NCI-H2029 treated with DMSO at 0.1 percent for 48 hours (cell line): ENCODE measurements around the gene TGFBI.

Experiments
- DNase-seq: peaks from one replicate; lab custom pipeline; 2025; lab: John Stamatoyannopoulos, UW

TGFBI gene

DNA sequence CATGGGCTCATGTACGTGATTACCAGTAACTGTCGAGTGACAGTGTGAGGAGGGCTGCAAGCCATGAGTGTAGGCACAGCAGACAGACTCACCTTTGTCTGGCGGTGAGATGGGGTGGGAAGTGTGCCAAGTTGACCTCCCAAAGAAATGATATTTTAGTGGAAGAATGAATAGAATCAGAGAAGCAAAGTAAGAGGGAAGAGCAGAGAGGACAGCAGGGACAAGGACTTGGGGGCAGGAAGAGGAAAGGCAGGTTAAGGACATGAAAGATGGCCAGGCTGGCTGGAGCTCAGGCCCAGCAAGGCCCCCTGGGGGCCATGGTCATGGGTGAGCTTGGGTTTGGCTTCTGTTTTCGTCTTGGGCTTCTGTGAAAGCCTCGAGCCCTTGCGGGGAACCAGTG lies 20.2 kb downstream of the TGFBI start:
- no peak for DNase-seq

DNA sequence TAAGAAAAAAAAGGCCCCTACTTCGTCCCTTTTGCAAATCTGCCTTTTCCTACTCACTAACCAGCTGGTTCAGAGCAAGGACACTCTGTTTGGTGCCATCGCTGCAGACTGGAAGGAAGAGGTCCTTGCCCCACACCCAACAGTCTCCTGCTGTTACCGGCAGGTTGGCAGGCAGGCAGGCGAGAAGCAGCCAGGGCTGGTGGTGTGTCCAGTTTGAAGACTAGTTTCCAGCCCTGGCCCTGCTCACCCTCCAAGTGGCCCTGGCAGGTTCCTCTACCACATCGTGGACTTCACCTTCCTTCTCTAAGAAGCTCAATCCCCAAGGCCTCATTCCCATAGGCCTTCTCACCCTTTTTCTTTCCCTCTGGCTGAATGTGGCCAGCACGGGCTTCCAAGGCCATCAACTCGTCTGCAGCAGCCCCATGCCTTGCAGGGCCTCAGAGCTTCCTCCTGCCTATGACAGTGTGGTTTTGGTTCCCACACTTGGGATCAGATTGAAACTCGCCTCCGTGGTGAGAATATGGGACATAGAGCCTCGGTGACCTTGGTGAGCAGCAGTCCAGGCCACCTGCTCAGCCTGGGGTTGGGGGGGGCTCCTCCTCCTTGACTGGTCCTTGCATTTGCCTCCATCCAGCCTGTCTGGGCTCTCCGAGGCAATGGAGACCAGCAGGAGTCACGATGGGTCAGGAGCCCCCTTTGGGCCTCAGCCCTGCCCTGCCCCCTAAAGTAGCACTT lies 22.9 kb downstream of the TGFBI start:
- no peak for DNase-seq

DNA sequence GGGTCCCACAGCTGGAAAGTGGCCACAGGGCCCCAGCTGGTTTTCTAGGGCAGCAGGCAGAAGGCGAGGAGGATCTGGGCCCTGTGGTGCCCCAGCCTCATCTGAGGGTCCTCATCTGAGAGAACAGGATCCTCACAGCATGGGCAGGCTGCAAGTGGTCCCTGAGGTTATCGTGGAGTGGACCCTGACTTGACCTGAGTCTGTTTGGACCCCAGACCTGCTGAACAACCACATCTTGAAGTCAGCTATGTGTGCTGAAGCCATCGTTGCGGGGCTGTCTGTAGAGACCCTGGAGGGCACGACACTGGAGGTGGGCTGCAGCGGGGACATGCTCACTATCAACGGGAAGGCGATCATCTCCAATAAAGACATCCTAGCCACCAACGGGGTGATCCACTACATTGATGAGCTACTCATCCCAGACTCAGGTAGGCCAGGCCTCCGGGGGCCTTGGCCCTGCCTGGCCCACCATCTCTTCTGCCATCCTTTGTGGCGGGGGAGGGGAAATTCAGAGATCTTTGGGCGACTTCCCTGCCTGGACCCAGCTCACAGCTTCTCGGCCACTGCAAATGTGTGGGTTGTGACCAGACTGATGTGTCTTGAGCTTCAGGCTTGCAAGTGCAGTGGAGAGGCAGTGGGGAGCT lies 24.0 kb downstream of the TGFBI start:
- no peak for DNase-seq

DNA sequence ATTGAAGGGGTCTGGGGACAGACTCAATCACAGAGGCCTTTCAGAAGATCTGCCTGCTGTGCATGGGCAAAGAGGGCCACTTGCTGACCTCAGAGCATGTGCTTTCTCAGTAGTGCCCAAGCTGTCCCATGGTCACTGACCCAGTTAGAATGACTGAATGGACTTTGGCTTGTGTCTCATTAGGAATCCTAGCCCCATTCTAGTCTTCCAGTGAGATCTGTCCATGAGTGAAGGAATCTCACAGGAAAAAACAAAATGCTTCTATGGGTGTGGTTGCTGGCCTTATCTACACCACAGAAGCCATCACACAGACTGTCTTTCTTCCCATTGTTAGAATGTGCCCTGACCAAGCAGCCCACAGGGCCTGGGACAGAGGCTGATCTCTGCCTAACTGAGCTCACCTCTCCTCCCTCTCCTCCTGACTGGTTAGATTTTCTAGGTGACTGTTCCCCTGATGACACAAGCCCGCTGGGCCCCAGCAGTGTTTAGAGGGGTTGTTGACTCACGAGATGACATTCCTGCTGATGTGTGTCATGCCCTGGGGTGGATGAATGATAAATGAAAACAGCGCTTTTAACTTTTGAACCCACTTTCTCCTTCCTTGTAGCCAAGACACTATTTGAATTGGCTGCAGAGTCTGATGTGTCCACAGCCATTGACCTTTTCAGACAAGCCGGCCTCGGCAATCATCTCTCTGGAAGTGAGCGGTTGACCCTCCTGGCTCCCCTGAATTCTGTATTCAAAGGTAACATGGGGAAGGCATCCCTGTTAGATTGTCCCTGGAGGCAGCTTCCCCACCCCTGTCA lies 24.8 kb downstream of the TGFBI start:
- no peak for DNase-seq

DNA sequence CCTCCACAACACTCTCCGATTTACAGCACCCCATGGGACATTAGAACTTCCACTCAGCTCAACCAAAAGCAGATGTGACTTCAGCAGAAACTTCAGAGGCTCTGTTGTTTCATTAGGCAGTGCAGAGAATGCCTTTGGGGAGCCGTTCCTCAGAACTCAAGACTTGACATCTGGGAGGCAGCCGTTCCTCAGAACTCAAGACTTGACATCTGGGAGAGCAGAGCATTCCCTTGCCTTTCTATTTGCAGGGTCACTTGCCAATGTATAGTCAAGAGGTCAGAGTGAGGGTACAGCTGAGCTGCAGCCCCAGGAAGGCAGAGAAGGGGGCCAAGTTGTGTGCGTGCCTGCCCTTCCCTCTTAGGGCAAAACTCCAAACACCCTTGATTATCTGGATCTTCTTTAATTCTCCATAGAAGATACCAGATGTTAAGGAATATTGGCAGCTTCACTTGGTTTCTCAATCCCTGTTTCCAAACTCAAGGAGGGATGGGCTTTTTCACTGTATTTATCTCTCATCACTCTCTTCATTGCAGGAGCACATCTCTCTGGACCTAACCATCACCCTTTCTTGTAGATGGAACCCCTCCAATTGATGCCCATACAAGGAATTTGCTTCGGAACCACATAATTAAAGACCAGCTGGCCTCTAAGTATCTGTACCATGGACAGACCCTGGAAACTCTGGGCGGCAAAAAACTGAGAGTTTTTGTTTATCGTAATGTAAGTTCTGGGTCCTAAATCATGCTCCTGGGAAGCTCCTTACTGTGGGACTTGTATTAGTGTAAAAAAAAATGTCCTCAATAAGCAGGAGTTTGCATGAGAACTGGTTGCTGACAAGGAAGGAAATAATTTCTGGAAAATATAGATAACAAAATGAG lies 25.6 kb downstream of the TGFBI start:
- DNase-seq = no peak

DNA sequence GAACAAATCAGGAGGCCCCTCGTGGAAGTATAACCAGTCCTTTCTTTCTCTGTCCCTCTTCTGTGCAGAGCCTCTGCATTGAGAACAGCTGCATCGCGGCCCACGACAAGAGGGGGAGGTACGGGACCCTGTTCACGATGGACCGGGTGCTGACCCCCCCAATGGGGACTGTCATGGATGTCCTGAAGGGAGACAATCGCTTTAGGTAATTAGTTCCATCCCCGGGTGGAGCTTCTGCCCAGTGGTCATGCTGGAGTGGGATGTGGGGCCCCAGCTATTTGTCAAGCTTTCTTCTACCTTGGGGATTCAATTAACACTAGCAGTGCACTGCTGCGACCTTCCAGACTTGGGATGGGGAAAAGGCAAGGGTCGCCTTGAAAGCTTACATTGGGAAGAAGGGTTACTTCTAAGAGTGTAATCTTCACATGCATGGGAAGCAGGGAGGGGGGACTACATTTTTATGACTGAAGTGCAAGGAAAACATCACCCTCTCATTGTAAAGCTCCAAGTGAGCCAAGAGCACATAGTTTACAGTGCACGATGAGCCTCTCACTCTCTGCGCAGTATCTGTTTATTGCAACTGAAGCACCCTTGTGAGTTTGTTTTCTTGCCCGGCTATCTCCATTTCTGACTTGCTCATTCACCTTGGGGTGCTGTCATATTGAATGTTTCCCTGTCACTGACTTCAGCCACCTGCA lies 27.0 kb downstream of the TGFBI start:
- no peak for DNase-seq

DNA sequence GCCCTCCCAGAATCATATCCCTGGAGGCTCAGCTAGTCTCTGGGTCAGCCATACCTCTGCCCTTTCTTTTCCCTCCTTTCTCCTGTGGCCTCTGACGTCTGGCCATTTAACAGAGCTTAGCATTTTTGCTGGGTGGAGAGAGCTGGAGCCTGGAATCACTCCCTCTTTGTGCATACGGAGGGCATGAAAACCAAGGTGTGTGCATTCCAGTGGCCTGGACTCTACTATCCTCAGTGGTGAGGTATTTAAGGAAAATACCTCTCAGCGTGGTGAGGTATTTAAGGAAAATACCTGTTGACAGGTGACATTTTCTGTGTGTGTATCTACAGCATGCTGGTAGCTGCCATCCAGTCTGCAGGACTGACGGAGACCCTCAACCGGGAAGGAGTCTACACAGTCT lies 27.5 kb downstream of the TGFBI start:
- no peak for DNase-seq

DNA sequence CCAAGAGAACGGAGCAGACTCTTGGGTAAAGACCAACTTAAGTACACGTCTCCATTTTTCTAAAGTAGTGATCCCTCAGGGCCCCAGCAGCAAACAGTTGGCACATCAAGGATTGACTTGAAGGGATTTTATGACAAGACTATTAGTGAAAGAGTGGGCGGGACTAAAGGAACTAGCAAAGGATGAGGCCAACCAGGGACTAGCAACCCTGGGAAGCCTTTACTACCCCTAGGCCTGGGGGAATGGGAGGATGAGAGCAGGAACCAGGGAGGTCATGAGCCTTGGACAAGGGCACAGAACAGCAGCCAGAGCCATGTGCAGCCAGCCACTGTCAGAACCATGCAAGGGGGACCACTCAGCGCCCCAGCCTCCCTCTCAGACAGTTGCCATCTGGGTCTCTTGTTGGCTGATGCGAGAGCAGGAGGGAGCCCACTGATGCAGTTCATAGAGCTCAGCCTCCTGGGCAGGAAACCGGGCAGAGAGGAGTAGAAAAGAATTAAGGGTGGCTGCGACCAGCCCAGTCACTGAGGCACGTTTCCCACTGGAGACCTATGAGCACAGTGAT lies 28.1 kb downstream of the TGFBI start:
- DNase-seq = no peak

DNA sequence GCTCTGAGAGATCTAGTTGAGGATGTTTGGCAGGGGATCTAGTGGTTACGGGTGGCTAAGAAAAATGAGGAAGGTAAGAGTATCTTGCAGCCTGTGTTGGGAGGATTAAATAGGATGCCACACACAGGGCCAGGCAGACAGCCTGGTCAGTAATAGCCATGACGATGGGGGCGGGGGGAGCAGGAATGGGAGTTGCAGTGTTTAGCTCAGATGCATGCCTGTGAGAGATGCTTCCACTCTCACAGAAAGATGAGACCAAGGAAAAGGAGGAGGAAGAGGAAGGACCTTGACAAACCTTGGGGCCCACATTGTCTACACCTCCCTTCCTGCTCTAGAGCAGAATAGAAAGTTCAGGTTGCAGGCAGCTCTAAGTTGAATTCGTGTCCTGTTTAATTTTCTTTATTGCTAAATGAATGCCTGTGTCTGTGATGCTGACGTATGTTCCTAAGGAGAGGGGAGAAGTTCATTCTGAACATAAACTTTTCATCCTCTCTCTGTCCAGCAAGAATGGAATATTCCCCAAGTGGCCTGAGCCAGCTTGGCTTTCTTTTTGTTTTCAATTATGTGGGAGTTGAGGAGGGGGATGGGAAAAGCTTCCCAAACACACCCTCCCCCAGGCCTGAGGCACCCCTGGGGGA lies 28.7 kb downstream of the TGFBI start:
- no peak for DNase-seq

DNA sequence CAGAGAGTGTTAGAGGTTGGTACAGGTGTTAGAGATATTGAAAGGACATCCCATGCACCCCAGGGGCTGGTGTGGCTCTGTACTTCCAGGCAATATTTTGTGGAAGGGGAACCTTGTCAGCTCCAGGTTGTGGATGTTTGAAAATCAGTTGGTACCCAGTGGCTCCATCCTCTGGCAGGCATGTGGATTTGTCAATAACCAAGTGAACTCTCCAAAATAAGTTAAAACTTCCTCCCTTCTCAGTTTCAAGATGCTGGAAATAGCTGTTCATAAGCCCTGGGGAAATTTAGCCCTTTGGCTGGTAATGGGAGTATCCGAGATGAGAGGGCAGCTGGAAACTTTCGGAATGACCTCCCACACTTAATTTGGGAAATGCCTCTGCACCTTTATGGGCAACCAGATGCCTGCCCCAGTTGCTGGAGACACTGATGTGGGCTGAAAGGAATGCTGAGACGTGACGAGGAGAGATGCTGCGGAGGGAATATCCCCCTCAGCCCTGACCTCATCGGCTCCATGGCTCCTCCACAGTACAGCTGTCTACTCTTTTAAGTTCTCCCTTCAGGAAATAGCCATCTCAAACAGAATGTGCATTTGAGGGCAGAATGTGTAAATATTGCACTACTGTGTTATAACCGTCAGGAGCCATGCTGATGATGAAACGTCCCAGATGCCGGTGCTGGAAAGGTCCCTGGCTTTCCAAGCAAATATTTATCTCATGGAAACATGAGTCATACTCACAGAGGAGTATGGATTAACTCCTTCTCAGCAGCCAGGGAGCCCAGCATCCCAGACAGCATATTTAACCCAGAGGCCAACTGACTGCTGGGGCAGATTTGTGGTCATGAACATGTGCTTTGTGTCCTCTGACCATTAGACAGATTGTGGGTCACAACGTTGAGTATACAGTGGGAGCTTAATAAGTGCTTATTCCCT lies 29.5 kb downstream of the TGFBI start:
- no peak for DNase-seq

DNA sequence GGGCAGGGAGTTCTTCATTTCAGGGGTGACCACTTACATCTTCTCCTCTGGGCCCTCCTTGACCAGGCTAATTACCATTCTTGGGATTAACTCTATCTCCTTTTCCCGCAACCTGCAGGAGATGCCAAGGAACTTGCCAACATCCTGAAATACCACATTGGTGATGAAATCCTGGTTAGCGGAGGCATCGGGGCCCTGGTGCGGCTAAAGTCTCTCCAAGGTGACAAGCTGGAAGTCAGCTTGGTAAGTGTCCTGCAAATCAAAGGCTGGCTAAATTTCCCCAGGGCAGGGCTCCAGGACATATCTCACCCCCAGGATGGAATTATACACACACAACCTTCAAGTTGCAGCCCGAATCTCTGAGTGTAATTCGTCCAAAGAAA lies 30.2 kb downstream of the TGFBI start:
- no peak for DNase-seq

DNA sequence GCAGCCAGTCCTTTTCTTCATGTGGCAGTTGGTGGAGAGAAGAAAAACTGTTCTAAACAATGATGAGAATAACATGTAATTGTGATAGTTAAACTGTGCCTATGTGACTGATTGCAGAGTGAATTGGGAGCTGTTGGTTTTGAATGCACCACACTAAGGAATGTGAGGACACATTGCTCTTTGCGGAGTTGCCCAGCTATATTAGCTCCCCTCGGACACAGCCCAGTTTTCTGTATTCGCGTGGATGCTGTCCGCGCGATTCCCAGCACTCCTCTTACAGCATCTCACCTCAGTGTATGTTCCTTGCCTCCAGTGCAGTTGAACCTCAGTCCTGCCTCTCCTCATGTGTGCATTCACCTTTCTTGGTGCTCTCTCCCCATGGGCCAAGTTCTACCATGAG lies 32.2 kb downstream of the TGFBI start:
- DNase-seq = no peak

DNA sequence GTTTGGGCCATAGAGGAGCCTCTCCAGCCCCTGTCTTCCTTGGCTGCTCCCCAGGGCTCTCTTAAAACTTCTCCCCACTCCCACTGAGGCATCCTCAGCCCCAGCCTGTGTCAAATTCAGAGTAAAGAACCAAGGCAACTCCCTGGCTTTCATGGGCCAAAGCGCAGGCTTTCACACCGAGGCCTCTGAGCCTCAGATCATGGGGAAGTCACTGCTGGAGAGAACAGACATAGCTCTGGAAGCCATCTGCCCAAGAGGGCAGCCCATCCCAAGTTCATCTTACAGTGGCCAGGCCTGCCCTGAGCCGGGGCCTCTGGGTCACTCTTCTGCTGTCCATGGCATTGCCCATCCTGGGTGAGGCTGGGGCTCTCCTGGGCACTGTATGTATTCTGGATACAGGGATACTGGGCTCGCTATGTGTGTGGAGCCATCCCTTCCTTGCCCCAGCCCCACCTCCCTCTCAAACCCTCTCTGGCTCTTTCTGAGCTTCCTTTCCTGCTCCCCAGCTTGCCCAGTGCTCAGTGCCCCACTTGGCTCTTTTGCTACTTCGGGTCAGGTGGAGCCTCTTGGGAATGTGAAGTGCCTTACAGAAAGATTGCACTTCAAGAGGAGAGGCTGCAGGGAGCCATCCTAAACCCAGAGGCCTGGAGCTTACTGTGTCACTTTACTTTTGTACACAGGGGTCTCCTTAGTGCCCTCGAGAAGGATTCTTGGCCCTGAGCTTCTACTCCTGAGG lies 33.0 kb downstream of the TGFBI start:
- no peak for DNase-seq

DNA sequence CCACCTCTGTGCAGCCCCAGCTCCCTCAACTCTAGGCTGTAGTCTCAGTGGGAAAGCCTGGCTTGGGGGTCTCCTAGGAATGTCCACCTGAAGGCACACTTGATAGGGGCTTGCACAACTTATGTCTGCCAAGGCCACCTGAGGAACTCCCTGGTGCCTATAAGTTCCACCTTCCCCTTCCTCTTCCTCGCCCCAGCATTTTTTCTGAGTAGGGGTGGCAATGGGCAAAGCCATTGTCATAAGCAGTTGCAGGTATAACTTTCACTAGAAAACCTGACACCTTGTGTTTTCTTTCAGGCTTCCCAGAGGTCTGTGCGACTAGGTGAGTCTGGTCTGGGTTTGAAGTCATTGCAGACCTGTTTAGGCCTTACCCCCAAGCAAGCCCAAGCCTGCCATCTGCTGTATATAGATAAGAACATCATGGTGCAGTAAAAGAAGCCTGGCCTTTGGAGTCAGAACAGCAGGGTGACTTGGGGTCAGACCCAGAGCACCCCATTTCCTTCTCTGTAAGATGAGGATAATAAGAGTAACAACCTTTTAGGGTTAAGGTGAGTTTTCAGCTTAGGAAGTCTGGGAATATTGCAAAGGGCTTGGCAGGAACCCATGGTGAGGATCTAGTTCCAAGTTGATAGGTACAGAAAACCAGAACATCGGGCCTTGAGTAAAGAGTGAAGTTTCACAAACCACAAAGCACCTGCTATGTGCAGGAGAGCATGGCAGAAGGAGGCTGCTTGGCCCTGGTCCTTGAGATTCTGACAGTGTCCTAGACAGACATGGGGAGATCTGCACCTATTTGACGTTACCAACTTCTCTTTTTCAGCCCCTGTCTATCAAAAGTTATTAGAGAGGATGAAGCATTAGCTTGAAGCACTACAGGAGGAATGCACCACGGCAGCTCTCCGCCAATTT lies 33.8 kb downstream of the TGFBI start:
- peak; percentile 45 for DNase-seq

DNA sequence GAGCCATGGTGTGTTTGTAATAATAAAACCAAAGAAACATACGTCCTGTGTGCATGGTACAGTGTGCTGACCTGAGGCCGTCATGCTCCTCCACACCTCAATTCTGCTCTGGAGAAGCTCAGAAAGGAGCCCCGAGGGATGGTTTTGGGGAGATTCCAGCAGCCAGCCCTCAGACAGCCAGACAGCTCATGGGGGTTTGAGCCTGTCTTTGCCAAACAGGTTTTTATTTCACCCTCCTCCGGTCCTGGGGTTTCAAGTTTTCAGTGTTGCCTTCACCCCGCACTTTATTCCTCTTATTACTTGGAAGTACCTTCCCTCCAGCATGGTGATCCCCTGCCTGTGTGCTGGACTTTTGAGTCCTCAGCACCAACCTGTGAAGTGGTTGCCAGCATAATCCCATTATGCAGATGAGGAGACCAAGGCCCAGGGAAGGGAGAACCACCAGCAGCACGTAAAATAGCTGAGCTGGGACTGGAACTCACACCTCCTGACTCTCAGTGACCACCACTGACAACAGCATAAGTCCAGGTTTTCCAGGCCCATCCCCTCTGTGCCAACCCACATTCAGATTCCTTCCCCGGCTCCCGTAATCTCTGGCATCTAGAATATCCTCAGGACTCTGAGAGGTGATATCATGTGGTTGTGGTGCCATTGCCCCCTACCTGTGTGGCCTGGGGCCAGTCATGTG lies 35.1 kb downstream of the TGFBI start:
- no peak for DNase-seq

DNA sequence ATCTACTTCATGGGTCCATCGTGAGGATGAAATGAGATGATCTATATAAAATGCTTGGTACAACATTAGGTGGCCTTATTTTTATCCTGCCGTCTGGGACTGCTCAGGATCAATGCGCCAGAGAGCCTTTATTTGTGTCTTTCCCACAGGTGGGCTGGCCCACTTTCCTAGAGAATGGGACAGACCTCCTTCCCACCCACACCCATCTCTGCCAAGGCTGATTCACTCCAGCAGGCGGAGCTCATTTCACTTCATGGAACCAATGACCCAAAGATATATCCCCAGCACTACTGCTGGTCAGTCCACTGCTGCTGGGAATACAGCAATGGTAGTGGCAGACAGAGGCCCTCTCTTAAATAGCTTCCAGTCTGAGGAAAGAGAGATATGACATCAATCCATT lies 35.7 kb downstream of the TGFBI start:
- DNase-seq = no peak

DNA sequence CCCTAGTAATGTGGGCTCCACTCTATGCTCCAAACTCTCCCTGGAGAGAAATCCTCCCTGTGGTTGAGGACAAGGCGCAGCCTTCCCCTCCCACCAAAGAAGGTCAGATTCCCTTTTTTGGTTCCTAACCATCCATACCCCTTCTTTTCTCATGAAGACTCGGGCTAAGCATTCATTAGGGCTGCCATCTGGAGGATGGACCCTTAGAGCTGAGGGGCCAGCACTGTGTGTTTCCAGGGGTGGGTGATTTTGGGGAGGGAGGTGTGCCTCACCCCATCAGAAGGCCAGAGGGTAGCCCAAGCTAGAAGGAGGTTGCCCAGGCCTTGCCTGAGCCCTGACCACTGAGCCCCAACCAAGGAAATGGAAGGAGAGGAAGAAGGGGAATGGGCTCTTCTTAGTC lies 36.8 kb downstream of the TGFBI start:
- DNase-seq = no peak
